Subcutaneous abdominal adipose tissue (tissue), 5 donors: ENCODE data around the gene TSPAN18.

Experiments
- H3K27ac ChIP-seq: one replicate; pipeline ENCODE4 v1.7.0; 2013; ENCODE audit warnings: low read depth, mild to moderate bottlenecking, inconsistent platforms, low read length, moderate library complexity
- H3K27me3 ChIP-seq, 5 donors: one replicate each; pipeline ENCODE4 v1.7.0; 2013; ENCODE audit warnings: low read length in 5 of 5, inconsistent platforms in 1 of 5; ENCODE audit not compliant: control insufficient read depth in 5 of 5, insufficient read depth in 4 of 5
- H3K36me3 ChIP-seq, 5 donors: one replicate each; pipeline ENCODE4 v1.7.0; 2013; ENCODE audit warnings: low read length in 5 of 5; ENCODE audit not compliant: control insufficient read depth in 5 of 5, insufficient read depth in 5 of 5
- H3K4me1 ChIP-seq, 5 donors: one replicate each; pipeline ENCODE4 v1.7.0; 2013; ENCODE audit warnings: low read length in 5 of 5, mild to moderate bottlenecking in 3 of 5, moderate library complexity in 1 of 5; ENCODE audit not compliant: control insufficient read depth in 5 of 5, insufficient read depth in 5 of 5
- H3K4me3 ChIP-seq, 5 donors: one replicate each; pipeline ENCODE4 v1.7.0; 2013; ENCODE audit warnings: low read length in 5 of 5, low read depth in 1 of 5
- H3K9ac ChIP-seq, 5 donors: one replicate each; pipeline ENCODE4 v1.7.0; 2013; ENCODE audit warnings: low read length in 5 of 5, mild to moderate bottlenecking in 4 of 5, moderate library complexity in 3 of 5
- H3K9me3 ChIP-seq, 5 donors: one replicate each; pipeline ENCODE4 v1.7.0; 2013; ENCODE audit warnings: low read length in 5 of 5; ENCODE audit not compliant: control insufficient read depth in 5 of 5
- donor health status: healthy.
- donor health status: healthy.
- donor health status: healthy.
- donor health status: healthy.
- donor health status: healthy.

The TSPAN18 gene

DNA sequence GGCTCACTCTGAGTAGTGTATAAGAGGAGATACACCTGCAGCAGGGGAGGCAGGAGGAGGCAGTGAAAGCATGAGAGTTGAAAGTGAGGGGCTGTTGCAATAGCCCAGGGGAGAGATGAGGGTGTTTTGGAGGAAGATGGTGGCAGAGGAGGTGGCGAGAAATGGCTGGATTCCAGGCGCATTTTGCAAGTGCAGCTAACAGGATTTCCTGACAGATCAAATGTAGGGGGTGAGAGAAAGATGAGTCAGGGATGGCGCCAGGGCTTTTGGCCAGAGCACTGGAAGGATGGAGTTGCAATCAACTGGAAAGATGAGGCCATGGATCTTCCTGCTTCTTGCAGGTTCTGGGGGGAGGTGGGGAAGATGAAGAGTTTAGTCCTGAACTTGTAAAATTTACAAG, 16.8 kb upstream of the TSPAN18 start:
- peaks cover 0 to 8% (median 0%) of the 10 kb centered on the region in 5 donors for H3K4me1 ChIP-seq
- H3K36me3 ChIP-seq, result no peaks in the 10 kb centered on the region
- H3K4me3 ChIP-seq, result no peak overlapping the region
- H3K27ac ChIP-seq, result no peak overlapping the region
- H3K9ac ChIP-seq, result no peak overlapping the region
- peaks cover 0 to 9% (median 2%) of the 10 kb centered on the region in 5 donors for H3K27me3 ChIP-seq
- H3K9me3 ChIP-seq, result peaks cover 0 to 14% (median 11%) of the 10 kb centered on the region in 5 donors

DNA sequence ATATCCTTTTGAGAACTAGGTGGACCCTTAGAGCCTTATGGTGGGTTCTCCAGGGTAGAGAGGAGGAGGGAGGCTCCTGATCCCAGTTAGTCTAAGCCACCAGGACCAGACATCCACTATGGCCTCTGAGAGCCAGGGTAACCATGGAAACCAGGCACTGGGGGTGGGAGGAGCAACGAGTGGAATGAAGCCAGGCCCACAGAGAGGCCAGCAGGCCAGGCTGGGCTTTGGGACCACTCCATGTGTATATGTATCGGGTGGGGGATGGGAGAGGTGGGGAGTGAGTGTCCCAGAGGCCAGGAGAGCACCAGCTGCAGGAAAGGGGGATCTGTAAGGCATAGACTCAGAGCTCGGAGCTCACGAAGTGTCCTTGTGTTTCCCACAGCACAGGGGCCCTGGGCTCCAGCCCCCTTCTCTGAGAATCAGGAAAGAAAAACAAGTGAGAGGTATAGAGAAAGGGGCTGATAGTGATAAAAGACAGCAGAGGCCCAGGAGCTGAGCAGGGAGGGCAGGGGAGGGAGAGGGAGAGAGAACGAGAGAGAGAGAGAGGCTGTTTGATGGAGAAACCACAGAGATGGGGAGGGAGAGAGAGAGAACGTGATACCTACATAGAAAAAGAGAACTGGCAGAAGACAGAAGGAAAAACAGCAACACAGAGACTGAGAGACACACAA, 15.5 kb upstream of the TSPAN18 start:
- no peak overlapping the region for H3K9ac ChIP-seq
- H3K27me3 ChIP-seq, result peaks cover 0 to 9% (median 2%) of the 10 kb centered on the region in 5 donors
- H3K27ac ChIP-seq, result no peak overlapping the region
- H3K36me3 ChIP-seq, result no peaks in the 10 kb centered on the region
- peaks cover 0 to 14% (median 11%) of the 10 kb centered on the region in 5 donors for H3K9me3 ChIP-seq
- no peak overlapping the region for H3K4me3 ChIP-seq
- peaks cover 0 to 8% (median 0%) of the 10 kb centered on the region in 5 donors for H3K4me1 ChIP-seq

DNA sequence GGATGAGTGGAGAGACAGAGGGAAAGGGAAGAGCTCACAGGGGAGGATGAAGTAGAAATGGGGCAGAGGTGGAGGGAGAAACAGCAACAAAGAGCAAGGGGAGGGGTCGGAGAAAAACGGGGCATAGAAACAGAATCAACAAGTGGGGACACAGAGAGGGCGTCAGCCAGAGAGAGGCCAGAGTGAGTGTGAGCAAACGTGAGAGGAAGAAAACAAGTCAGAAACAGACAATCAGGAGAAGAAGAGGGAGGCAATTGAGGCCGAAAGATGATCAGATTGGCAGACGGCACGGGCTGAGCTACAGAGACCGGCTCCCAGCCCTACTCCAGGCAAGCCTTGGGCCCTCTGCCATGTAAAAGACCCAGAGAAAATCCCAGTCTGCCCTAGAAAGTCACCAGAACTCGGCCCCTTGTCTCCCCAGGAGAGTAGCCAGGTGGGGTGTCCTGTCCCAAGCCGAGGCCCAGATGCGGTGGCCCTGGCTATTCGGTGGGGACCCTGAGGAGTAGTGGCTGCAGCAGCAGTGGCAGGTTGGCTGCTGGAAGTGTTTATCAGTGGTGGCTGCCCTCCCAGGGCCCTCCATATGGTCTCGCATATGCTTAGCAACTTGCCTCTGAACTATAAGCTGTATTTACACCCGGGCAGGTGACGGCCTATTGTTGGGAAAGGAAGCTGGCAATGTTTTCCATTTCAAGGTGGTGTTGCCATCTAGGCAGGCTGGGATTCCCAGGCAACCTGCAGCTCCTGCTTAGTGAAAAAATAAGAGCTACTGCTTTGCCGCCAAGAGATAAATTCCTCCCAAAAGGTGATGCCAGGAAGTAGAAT, 14.8 kb upstream of the TSPAN18 start:
- Histone ChIP-seq H3K9ac (no peak overlapping the region), H3K9me3 (peaks cover 0 to 12% (median 10%) of the 10 kb centered on the region in 5 donors), H3K27me3 (peaks cover 0 to 9% (median 0%) of the 10 kb centered on the region in 5 donors), H3K36me3 (no peaks in the 10 kb centered on the region), H3K4me3 (no peak overlapping the region), H3K27ac (no peak overlapping the region), H3K4me1 (peaks cover 0 to 8% (median 0%) of the 10 kb centered on the region in 5 donors)

DNA sequence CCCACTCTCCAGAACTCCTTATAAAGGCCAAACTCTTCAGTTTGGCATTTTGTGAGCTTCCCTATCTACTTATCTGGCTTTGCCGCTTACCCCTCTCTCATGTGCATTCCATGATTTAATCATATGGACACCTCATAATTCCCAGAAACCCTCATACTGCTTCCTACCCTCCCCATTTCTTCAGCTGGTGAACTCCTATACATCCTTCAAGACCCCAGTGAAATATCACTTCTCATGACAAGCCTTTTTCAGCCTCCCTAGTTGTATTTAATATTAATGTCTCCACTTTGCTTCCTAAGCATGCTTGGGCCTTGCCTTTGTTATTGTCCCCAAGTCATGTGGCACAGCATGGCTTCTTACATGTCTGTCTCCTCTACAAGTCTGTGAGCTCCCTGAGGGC, 13.7 kb upstream of the TSPAN18 start:
- Histone ChIP-seq H3K4me1 (peaks cover 0 to 3% (median 0%) of the 10 kb centered on the region in 5 donors), H3K9me3 (peaks cover 0 to 7% (median 6%) of the 10 kb centered on the region in 5 donors), H3K27me3 (peaks cover 0 to 4% (median 0%) of the 10 kb centered on the region in 5 donors), H3K36me3 (no peaks in the 10 kb centered on the region), H3K27ac (no peak overlapping the region), H3K4me3 (no peak overlapping the region), H3K9ac (no peak overlapping the region)

DNA sequence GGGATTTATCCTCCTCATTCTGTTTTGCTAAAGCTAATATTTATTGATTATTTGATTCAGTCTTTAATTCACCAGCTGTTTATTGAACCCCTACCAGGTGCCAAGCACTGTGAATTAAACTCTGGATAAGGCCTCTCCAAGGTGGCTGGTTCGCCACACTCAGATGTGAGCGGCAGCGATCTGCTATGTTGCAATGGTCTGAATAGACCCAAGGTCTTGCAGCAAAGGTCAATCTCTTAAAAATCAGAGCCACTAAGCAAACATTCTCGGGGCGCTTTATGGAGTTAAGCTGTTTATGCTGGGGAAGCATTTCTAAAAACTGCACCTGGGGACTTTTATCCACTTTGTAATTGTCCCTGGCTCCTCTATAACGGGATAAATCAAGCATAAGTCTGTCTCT, 10.5 kb upstream of the TSPAN18 start:
- peaks cover 0 to 4% (median 2%) of the 10 kb centered on the region in 5 donors for H3K27me3 ChIP-seq
- H3K27ac ChIP-seq, result no peak overlapping the region
- no peak overlapping the region for H3K4me3 ChIP-seq
- peaks cover 0 to 4% (median 0%) of the 10 kb centered on the region in 5 donors for H3K9me3 ChIP-seq
- H3K4me1 ChIP-seq, result no peaks in the 10 kb centered on the region
- no peaks in the 10 kb centered on the region for H3K36me3 ChIP-seq
- no peak overlapping the region for H3K9ac ChIP-seq

DNA sequence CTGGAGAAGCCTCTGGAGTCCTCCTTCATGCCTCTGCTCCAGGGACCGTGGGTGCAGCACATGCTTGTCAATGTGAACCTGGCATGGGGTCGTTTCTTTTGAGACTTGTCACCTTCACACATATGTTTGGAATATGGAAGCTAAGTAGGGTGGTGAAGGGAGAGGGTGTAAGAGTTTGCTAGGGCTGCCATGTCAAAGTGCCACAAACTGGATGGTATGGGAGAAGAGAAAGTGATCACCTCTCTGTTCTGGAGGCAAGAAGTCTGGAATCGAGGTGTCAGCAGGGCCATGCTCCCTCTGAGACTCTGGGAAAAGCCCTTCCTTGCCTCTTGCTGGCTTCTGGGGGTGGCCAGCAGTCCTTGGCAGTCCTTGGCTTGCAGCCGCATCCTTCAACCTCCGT, 8.7 kb upstream of the TSPAN18 start:
- Histone ChIP-seq H3K4me1 (no peaks in the 10 kb centered on the region), H3K27ac (no peak overlapping the region), H3K4me3 (no peak overlapping the region), H3K36me3 (no peaks in the 10 kb centered on the region), H3K27me3 (peaks cover 0 to 4% (median 2%) of the 10 kb centered on the region in 5 donors), H3K9ac (no peak overlapping the region), H3K9me3 (peaks cover 0 to 4% (median 0%) of the 10 kb centered on the region in 5 donors)

DNA sequence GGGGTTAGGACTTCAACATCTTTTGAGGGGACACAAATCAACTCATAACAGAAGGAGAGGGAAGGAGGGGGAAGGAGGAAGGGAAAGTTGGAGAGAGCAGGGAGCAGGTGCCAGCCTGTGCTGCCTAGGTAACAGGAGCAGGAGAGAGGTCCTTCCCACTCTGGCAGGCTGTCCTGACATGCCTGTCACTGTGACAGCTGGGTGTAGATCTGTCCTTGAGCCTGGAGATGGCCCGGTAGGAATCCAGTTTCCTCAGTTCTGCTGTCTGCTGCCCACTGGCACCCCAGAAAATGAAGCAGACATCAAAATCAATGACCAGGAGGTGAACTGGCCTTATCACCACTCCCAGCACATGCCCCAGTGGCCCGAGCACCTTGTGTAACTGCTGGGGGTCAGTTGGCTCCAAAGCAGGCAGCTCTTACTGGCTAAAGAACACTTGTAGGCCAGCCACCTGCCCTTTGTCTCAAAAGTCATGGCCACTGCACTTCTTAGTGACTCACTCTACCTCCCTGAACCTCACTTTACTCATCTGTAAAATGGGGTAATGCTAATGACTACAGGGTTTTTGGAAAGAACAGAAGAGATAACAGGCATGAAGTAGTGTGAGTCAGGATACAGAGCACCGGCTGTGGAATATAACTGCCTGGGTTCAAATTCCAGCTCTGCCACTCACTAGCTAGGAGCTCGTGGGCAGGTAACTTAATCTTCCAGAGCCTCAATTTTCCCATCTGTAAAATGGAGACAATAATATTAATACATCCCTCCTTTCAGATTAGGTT, 8.0 kb upstream of the TSPAN18 start:
- Histone ChIP-seq H3K27ac (no peak overlapping the region), H3K36me3 (no peaks in the 10 kb centered on the region), H3K9me3 (peaks cover 0 to 4% (median 0%) of the 10 kb centered on the region in 5 donors), H3K4me3 (no peak overlapping the region), H3K4me1 (no peaks in the 10 kb centered on the region), H3K9ac (no peak overlapping the region), H3K27me3 (peaks cover 0 to 3% (median 2%) of the 10 kb centered on the region in 5 donors)

DNA sequence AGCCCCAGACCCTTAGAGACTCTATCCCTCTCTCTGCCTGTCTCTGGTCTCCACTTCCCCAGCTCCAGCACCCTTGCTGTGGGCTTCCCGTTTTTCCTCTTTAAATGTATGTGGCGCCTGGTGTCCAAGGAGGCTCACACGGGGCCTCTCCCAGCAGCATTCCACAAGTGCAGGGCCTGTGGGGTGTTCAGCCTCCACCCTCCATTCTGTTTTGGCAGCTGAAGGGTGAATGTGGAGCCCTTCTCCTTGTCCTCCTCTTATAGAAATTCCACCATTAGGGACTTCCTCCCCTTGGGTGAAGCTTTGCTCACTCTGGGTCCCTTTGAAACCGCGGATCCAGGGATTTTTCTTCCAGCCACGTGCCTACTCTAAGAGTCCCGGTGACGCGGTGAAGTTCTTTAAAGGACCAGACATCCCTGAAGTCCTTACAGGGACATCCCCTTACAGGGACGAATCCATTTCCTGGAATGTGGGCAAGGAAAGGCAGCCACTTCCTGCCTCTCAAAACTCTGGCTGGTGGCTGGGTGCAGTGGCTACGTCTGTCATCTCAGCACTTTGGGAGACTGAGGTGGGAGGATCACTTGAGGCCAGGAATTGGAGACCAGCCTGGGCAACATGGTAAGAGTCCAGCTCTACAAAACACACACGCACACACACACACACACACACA, 1.6 kb upstream of the TSPAN18 start:
- H3K9ac ChIP-seq, result peak overlapping the region in 1 of 5 donors; percentile 20
- H3K4me1 ChIP-seq, result peaks cover 0 to 47% (median 18%) of the 10 kb centered on the region in 5 donors
- H3K36me3 ChIP-seq, result no peaks in the 10 kb centered on the region
- peak overlapping the region; percentile 48 for H3K27ac ChIP-seq
- no peaks in the 10 kb centered on the region for H3K9me3 ChIP-seq
- peaks cover 0 to 17% (median 9%) of the 10 kb centered on the region in 5 donors for H3K27me3 ChIP-seq
- no peak overlapping the region for H3K4me3 ChIP-seq

DNA sequence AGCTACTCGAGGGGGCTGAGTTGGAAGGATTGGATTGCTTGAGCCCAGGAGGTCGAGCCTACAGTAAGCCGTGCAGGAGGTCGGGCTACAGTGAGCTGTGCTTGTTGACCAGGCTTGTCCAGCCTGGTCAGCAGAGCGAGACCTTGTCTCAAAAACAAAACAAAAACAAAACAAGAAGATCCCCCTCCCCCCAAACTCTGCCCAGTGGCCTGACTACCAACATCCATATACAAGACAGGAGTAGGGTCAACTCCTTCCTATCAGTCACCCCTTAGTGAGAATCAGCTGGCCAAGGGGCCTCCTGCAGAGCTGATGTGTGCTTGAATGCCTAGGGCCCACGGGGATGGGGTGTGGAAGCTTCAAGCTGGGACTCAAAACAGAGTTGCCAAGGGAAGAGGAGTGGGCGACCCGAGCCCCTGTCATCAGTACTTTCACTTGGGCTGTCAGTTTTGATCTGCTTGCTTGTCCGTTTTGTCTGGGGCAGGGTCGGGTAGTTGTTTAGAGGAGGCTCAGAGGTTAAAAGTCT, 942 bp upstream of the TSPAN18 start:
- Histone ChIP-seq H3K27ac (peak overlapping the region; percentile 48), H3K4me3 (no peak overlapping the region), H3K9me3 (no peaks in the 10 kb centered on the region), H3K4me1 (peaks cover 0 to 52% (median 18%) of the 10 kb centered on the region in 5 donors), H3K36me3 (no peaks in the 10 kb centered on the region), H3K9ac (no peak overlapping the region), H3K27me3 (peaks cover 0 to 19% (median 9%) of the 10 kb centered on the region in 5 donors)
